Esophagus squamous epithelium (tissue), 4 donors: Measurements from ENCODE around the gene NDEL1.

Source experiments
- POLR2A ChIP-seq, 4 donors: fragments of 450-650 bp; IDR thresholded peaks; one replicate each; pipeline ENCODE4 v1.6.1; 2017; ENCODE audit warnings: antibody characterized with exemption in 4 of 4, mild to moderate bottlenecking in 4 of 4, moderate library complexity in 3 of 4
- TF ChIP-seq, protein P1 (sequence below), 6 experiments: fragments of 450-650 bp in 4 of 6; fragments of 200-600 bp in 2 of 6; sonication (generic) in 2 of 6; IDR thresholded peaks; one replicate each; pipeline ENCODE4 v1.5.1; 2016 to 2019; ENCODE audit warnings: antibody characterized with exemption in 6 of 6, mild to moderate bottlenecking in 4 of 6, moderate library complexity in 4 of 6

DNA sequence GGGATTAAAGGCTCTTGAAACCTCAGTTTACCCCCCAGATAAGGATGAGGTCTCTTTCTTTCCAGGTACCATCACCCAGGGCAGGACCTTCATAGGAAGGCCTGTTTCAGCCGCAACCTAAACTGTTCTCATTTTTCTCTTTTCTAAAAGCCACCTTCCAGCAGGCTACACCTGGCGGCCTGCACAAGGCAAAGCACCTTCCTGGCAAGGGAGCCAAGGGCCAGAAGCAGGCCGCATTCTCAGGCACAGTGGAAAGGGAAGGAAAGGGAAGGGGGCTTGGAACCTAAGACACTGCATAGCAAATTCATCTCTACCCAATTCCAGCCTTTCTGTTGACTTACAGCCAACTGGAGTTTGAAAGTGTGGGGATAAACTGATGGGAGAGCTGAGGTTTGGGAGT, 8.9 kb upstream of the NDEL1 start:
- TF ChIP-seq, protein P1, sequence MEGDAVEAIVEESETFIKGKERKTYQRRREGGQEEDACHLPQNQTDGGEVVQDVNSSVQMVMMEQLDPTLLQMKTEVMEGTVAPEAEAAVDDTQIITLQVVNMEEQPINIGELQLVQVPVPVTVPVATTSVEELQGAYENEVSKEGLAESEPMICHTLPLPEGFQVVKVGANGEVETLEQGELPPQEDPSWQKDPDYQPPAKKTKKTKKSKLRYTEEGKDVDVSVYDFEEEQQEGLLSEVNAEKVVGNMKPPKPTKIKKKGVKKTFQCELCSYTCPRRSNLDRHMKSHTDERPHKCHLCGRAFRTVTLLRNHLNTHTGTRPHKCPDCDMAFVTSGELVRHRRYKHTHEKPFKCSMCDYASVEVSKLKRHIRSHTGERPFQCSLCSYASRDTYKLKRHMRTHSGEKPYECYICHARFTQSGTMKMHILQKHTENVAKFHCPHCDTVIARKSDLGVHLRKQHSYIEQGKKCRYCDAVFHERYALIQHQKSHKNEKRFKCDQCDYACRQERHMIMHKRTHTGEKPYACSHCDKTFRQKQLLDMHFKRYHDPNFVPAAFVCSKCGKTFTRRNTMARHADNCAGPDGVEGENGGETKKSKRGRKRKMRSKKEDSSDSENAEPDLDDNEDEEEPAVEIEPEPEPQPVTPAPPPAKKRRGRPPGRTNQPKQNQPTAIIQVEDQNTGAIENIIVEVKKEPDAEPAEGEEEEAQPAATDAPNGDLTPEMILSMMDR (IDR thresholded peaks at IDR 0.05), result no peak
- TF ChIP-seq POLR2A (IDR thresholded peaks at IDR 0.05), result no peak
